SK-N-SH treated with all-trans-retinoic acid at 6 μM for 48 hours (cell line): Measurements from ENCODE around the gene ULBP1.

ENCODE experiments used
- ATAC-seq: fragments of 200-7000 bp; cut with Tn5 transposase; 3 replicates; pipeline ENCODE4 v1.9.1; 2020; ENCODE audit warnings: mild to moderate bottlenecking, moderate library complexity
- ARNTL ChIP-seq: fragments of 450-650 bp; formaldehyde crosslinking; IDR thresholded peaks from 2 replicates; pipeline ENCODE4 v1.5.0; 2020; ENCODE audit warnings: low read depth, mild to moderate bottlenecking, moderate library complexity, borderline replicate concordance
- BACH2 ChIP-seq: fragments of 250-450 bp; sonication (Bioruptor Pico); IDR thresholded peaks from 2 replicates; pipeline ENCODE4 v1.9.0; 2021; ENCODE audit warnings: mild to moderate bottlenecking, borderline replicate concordance
- CREB5 ChIP-seq: fragments of 250-450 bp; sonication (Bioruptor Pico); IDR thresholded peaks from 2 replicates; pipeline ENCODE4 v1.5.1; 2020; ENCODE audit warnings: low read depth, mild to moderate bottlenecking, moderate library complexity
- CSDC2 ChIP-seq: fragments of 250-450 bp; sonication (Bioruptor Pico); IDR thresholded peaks from 2 replicates; pipeline ENCODE4 v1.5.0; 2020; ENCODE audit warnings: mild to moderate bottlenecking, moderate library complexity
- CSRNP3 ChIP-seq: fragments of 250-450 bp; sonication (Bioruptor Pico); IDR thresholded peaks from 2 replicates; pipeline ENCODE4 v1.5.1; 2021; ENCODE audit warnings: mild to moderate bottlenecking, moderate library complexity
- GLIS3 ChIP-seq: fragments of 250-450 bp; sonication (Bioruptor Pico); IDR thresholded peaks from 2 replicates; pipeline ENCODE4 v1.5.0; 2020; ENCODE audit warnings: mild to moderate bottlenecking, moderate library complexity
- ISL1 ChIP-seq: fragments of 250-450 bp; sonication (Bioruptor Pico); IDR thresholded peaks from 2 replicates; pipeline ENCODE4 v2.1.2; 2022; ENCODE audit warnings: mild to moderate bottlenecking, moderate library complexity
- OSR1 ChIP-seq: fragments of 250-450 bp; sonication (Bioruptor Pico); IDR thresholded peaks from 2 replicates; pipeline ENCODE4 v1.8.0; 2022; ENCODE audit warnings: moderate library complexity, mild to moderate bottlenecking, inconsistent platforms
- PATZ1 ChIP-seq: fragments of 250-450 bp; sonication (Bioruptor Pico); IDR thresholded peaks from 2 replicates; pipeline ENCODE4 v1.8.0; 2020; ENCODE audit warnings: mild to moderate bottlenecking, moderate library complexity, borderline replicate concordance
- POU6F1 ChIP-seq: fragments of 250-450 bp; sonication (Bioruptor Pico); IDR thresholded peaks from 2 replicates; pipeline ENCODE4 v1.8.0; 2021; ENCODE audit warnings: low read depth, mild to moderate bottlenecking, moderate library complexity, borderline replicate concordance
- SNAI2 ChIP-seq: fragments of 250-450 bp; sonication (Bioruptor Pico); IDR thresholded peaks from 2 replicates; pipeline ENCODE4 v1.5.0; 2020; ENCODE audit warnings: mild to moderate bottlenecking, moderate library complexity
- TCF4 ChIP-seq: fragments of 250-450 bp; sonication (Bioruptor Pico); IDR thresholded peaks from 2 replicates; pipeline ENCODE4 v1.8.0; 2021; ENCODE audit warnings: mild to moderate bottlenecking, moderate library complexity, borderline replicate concordance
- TOX ChIP-seq: fragments of 250-450 bp; sonication (Bioruptor Pico); IDR thresholded peaks from 2 replicates; pipeline ENCODE4 v1.8.0; 2021; ENCODE audit warnings: mild to moderate bottlenecking, moderate library complexity, borderline replicate concordance
- TSHZ2 ChIP-seq: fragments of 250-450 bp; sonication (Bioruptor Pico); IDR thresholded peaks from 2 replicates; pipeline ENCODE4 v1.5.0; 2020; ENCODE audit warnings: mild to moderate bottlenecking, moderate library complexity
- ZC3H10 ChIP-seq: fragments of 250-450 bp; sonication (Bioruptor Pico); IDR thresholded peaks from 2 replicates; pipeline ENCODE4 v1.5.1; 2021; ENCODE audit warnings: mild to moderate bottlenecking, moderate library complexity
- ZFP3 ChIP-seq: fragments of 250-450 bp; sonication (Bioruptor Pico); IDR thresholded peaks from 2 replicates; pipeline ENCODE4 v1.5.0; 2020; ENCODE audit warnings: mild to moderate bottlenecking, moderate library complexity
- ZFP30 ChIP-seq: fragments of 450-650 bp; formaldehyde crosslinking; IDR thresholded peaks from 2 replicates; pipeline ENCODE4 v1.5.0; 2022; ENCODE audit warnings: mild to moderate bottlenecking, moderate library complexity
- ZNF565 ChIP-seq: fragments of 450-650 bp; formaldehyde crosslinking; conservative IDR thresholded peaks from 2 replicates; pipeline ENCODE4 v1.5.0; 2020; ENCODE audit warnings: low read depth, mild to moderate bottlenecking, moderate library complexity
- ZNF70 ChIP-seq: fragments of 450-650 bp; formaldehyde crosslinking; IDR thresholded peaks from 2 replicates; pipeline ENCODE4 v1.5.0; 2020; ENCODE audit warnings: mild to moderate bottlenecking, moderate library complexity
- ZNF8 ChIP-seq: fragments of 450-650 bp; formaldehyde crosslinking; IDR thresholded peaks from 2 replicates; pipeline ENCODE4 v1.5.0; 2020; ENCODE audit warnings: mild to moderate bottlenecking, moderate library complexity

ULBP1 gene

GRCh38 chr6:149991838-149992237, 28.1 kb downstream of the ULBP1 start:
- TF ChIP-seq OSR1 = no peak
- no peak for TF ChIP-seq TOX (CRISPR knock-in tag)
- TF ChIP-seq ZNF565 (CRISPR knock-in tag) = no peak
- ATAC-seq = no peak

- TF ChIP-seq ZFP30 (CRISPR knock-in tag) (no peak), BACH2 (CRISPR knock-in tag) (no peak), ZNF565 (CRISPR knock-in tag) (no peak), ARNTL (CRISPR knock-in tag) (no peak), OSR1 (no peak)
- no peak for ATAC-seq
Measured at GRCh38 chr6:149995235-149995750, 31.6 kb downstream of the ULBP1 start.

- ATAC-seq = no peak
- TF ChIP-seq BACH2 (CRISPR knock-in tag) = no peak
- TF ChIP-seq CSRNP3 = no peak
- no peak for TF ChIP-seq POU6F1 (CRISPR knock-in tag)
- TF ChIP-seq ZNF70 (CRISPR knock-in tag) = no peak
- TF ChIP-seq SNAI2 (CRISPR knock-in tag) = no peak
- TF ChIP-seq ISL1 (CRISPR knock-in tag) = no peak
- no peak for TF ChIP-seq ZNF8
- no peak for TF ChIP-seq ARNTL (CRISPR knock-in tag)
- no peak for TF ChIP-seq CSDC2 (CRISPR knock-in tag)
Measured at GRCh38 chr6:149995971-149996370, 32.2 kb downstream of the ULBP1 start.

- no peak for ATAC-seq
- TF ChIP-seq TOX (CRISPR knock-in tag) (no peak), ARNTL (CRISPR knock-in tag) (no peak), ZFP3 (CRISPR knock-in tag) (no peak), SNAI2 (CRISPR knock-in tag) (no peak), GLIS3 (CRISPR knock-in tag) (no peak), POU6F1 (CRISPR knock-in tag) (no peak), ZFP30 (CRISPR knock-in tag) (no peak), TCF4 (no peak), CREB5 (CRISPR knock-in tag) (no peak), TSHZ2 (CRISPR knock-in tag) (no peak), PATZ1 (CRISPR knock-in tag) (no peak), ZNF70 (CRISPR knock-in tag) (no peak), CSRNP3 (no peak), ZNF565 (CRISPR knock-in tag) (no peak), ZC3H10 (CRISPR knock-in tag) (no peak)
Measured at GRCh38 chr6:149999636-150000035, 35.9 kb downstream of the ULBP1 start.
